ENCODE results near the gene INSIG1. TPM values are rescaled to one million over a fixed set of nuclear protein-coding genes. Genes with fewer than 3 reads are reported as not detected.

The INSIG1 gene
- total RNA-seq, 1 experiment from 2014 or later, result 103 TPM

GRCh38 chr7:155341463-155341983 lies 43.8 kb downstream of the INSIG1 start:
- H3K4me2 ChIP-seq, result no peak overlapping the region
- no peak overlapping the region for H3K27ac ChIP-seq
- H2AFZ ChIP-seq, result no peak overlapping the region
- H3K27me3 ChIP-seq (ENCODE audit: insufficient read depth, low read depth), result peaks cover 66% of the 10 kb centered on the region
- H4K20me1 ChIP-seq (ENCODE audit: insufficient read depth), result no peaks in the 10 kb centered on the region
- peaks cover 4% of the 10 kb centered on the region for H3K4me1 ChIP-seq (replicated peaks; ENCODE audit: insufficient read depth)
- H3K79me2 ChIP-seq (ENCODE audit: low read depth), result no peaks in the 10 kb centered on the region
- no peak overlapping the region for H3K4me3 ChIP-seq
- BruUV-seq (replicated peaks), result no TSS peak
- H3K36me3 ChIP-seq (ENCODE audit: low read depth), result no peaks in the 10 kb centered on the region
- intact Hi-C loops (cut with micrococcal nuclease; ENCODE audit: unreplicated experiment), result no loop called here
- H3K9me3 ChIP-seq (ENCODE audit: insufficient read depth, low read depth), result no peaks in the 10 kb centered on the region
- POLR2A ChIA-PET (ENCODE audit: unreplicated experiment), result no interaction called here
- TF ChIP-seq CTCF (conservative IDR thresholded peaks at IDR 0.05), result no peak
- no peak for TF ChIP-seq EZH2 (IDR thresholded peaks at IDR 0.05; ENCODE audit: low read depth)
- H3K9me2 ChIP-seq (ENCODE audit: insufficient read depth), result no peaks in the 10 kb centered on the region
- CTCF ChIA-PET, result interaction anchor here (0.5 kb wide), 1 partner anchor 366 kb away, joined by 10 read pairs; no protein-coding TSS in a partner anchor
- DNase-seq, result no peak
- peaks cover 4% of the 10 kb centered on the region; the same call in 1 of the 2 replicates for H3F3A ChIP-seq (ENCODE audit: insufficient read depth, low read depth)

- Histone ChIP-seq H3K27me3 (ENCODE audit: insufficient read depth, low read depth) (peaks cover 58% of the 10 kb centered on the region), H4K20me1 (ENCODE audit: insufficient read depth) (no peaks in the 10 kb centered on the region), H3K36me3 (ENCODE audit: low read depth) (no peaks in the 10 kb centered on the region), H3K4me3 (no peak overlapping the region), H3F3A (ENCODE audit: insufficient read depth, low read depth) (peaks cover 4% of the 10 kb centered on the region; the same call in 1 of the 2 replicates), H3K27ac (no peak overlapping the region), H3K79me2 (ENCODE audit: low read depth) (no peaks in the 10 kb centered on the region), H2AFZ (no peak overlapping the region), H3K9me3 (ENCODE audit: insufficient read depth, low read depth) (no peaks in the 10 kb centered on the region), H3K9me2 (ENCODE audit: insufficient read depth) (no peaks in the 10 kb centered on the region), H3K4me1 (replicated peaks; ENCODE audit: insufficient read depth) (peaks cover 4% of the 10 kb centered on the region), H3K4me2 (no peak overlapping the region)
- ChIA-PET POLR2A (ENCODE audit: unreplicated experiment) (no interaction called here), CTCF (no interaction called here)
- intact Hi-C loops (cut with micrococcal nuclease; ENCODE audit: unreplicated experiment), result no loop called here
- no TSS peak for BruUV-seq (replicated peaks)
- no peak for TF ChIP-seq EZH2 (IDR thresholded peaks at IDR 0.05; ENCODE audit: low read depth)
- no peak for TF ChIP-seq CTCF (conservative IDR thresholded peaks at IDR 0.05)
- DNase-seq, result no peak
Measured at GRCh38 chr7:155342313-155342712, 44.6 kb downstream of the INSIG1 start.

DNA sequence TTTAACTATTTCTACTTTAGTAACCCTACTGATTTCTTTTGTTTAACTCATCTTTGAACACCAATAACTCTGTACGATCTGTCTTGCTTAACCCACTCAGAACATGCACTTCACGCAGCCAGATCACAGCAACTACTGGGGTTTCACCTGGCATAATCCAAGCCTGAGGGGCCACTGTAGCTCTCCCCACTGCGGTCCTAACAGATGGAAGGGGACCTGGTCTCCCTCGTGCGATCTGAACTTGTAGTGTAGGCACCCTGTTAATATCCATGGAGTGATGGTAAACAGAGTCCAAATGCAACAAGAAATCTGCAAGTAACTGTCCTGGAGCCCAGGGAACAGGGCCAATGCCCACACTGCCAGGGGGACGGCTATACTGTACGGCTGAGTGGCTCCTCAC lies 45.5 kb downstream of the INSIG1 start:
- H3K4me3 ChIP-seq, result no peak overlapping the region
- peaks cover 4% of the 10 kb centered on the region for H3K4me1 ChIP-seq (replicated peaks; ENCODE audit: insufficient read depth)
- no peaks in the 10 kb centered on the region for H3K79me2 ChIP-seq (ENCODE audit: low read depth)
- intact Hi-C loops (cut with micrococcal nuclease; ENCODE audit: unreplicated experiment), result no loop called here
- POLR2A ChIA-PET (ENCODE audit: unreplicated experiment), result no interaction called here
- TF ChIP-seq CTCF (conservative IDR thresholded peaks at IDR 0.05) (no peak), EZH2 (IDR thresholded peaks at IDR 0.05; ENCODE audit: low read depth) (no peak)
- no peak for DNase-seq
- no peaks in the 10 kb centered on the region for H4K20me1 ChIP-seq (ENCODE audit: insufficient read depth)
- H3K9me2 ChIP-seq (ENCODE audit: insufficient read depth), result no peaks in the 10 kb centered on the region
- no peaks in the 10 kb centered on the region for H3K36me3 ChIP-seq (ENCODE audit: low read depth)
- H3F3A ChIP-seq (ENCODE audit: insufficient read depth, low read depth), result peaks cover 4% of the 10 kb centered on the region; the same call in 1 of the 2 replicates
- H2AFZ ChIP-seq, result no peak overlapping the region
- H3K27ac ChIP-seq, result no peak overlapping the region
- peaks cover 50% of the 10 kb centered on the region for H3K27me3 ChIP-seq (ENCODE audit: insufficient read depth, low read depth)
- H3K9me3 ChIP-seq (ENCODE audit: insufficient read depth, low read depth), result no peaks in the 10 kb centered on the region
- CTCF ChIA-PET, result no interaction called here
- H3K4me2 ChIP-seq, result no peak overlapping the region
- no TSS peak for BruUV-seq (replicated peaks)

Data from PC-9 (cell line).